Bone marrow (tissue), 2 donors: Measurements from ENCODE around the gene DEFB114.
"Not testable (repeated sequence)": the region's sequence is repeated elsewhere in the genome, so short reads cannot be mapped to it uniquely, and the experiment has no call there.

Experiments used
- DNase-seq, 2 donors: peaks; one replicate each; lab custom pipeline; 2025; lab: John Stamatoyannopoulos, UW

Gene DEFB114, protein sequence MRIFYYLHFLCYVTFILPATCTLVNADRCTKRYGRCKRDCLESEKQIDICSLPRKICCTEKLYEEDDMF

DNA sequence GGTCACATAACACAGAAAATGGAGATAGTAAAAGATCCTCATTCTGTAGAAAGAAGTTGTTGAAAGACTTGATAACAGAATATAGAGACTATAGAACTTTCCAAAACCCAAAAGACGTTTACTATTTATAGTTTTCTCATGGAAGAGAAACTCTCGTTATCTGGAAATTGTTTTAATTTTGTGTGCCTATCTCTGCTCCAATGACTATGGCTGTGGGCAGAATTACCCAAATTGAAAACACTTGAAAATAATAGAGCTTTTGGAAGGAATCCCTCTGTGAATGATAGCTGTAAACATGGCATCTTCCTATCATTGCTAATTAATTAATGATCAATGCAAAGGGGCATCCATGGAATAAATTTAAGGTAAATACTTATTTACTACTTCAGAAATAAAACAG lies at the start of gene DEFB114:
DEFB114 (minus strand) TSS at position 101 of the 400 bp plus-strand sequence; CDS start at position 42, 59 bp downstream.
- no peak for DNase-seq

DNA sequence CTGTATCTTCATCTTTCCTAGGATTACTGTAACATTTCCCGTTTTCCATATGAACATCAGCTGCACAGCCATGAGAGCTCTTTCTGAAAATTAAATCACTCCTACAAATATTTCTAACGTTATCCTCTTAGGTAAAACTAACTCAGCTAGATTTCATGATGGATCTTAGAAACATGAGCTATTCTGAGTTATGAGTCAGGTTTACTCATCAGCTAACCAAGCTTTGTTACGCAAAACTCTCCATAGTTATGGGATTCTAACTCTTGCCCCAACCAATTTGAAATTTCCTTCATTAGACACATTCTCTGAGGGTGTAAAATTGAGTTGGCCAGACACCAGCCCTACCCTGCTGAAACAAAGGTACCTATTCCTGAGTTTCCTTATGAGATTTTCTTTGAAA lies 43.9 kb upstream of the DEFB114 start:
- DNase-seq: no peak

DNA sequence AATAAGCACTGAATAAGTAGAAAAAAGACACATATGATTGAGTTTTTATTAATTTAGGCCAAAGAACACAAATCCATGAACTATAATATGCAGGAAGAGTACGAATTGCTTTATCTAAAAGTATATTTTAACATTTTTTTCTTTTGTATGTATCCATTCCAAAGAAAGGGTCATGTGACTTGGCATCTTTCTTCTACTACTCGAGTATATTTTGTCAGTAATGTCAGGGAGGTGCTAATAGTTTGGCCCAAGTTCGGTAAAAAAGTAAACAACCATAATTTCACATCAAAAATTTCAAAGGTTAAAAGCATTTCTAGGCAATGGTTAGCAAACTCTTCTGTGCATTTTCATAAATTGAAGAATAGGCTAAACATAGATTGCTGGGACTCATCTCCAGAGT lies 39.2 kb upstream of the DEFB114 start:
- DNase-seq: no peak

DNA sequence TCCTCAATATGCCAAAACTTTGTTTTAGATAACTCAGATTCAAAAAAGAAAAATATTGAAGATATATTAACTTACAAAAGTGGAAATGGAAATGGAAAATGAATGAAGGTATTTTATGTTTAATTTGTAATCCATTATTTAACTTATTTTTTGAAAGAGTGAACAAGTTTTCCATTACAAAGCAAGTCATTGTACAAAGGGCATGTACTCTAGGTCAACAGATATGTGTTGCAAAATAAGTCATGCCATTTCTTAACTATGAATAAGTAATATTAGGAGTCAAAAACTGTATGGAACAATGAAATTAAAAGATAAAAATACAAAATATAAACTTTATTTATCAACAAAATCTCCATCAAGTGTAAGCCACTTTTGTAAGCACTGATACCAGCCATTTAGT lies 31.3 kb upstream of the DEFB114 start:
- no peak for DNase-seq

DNA sequence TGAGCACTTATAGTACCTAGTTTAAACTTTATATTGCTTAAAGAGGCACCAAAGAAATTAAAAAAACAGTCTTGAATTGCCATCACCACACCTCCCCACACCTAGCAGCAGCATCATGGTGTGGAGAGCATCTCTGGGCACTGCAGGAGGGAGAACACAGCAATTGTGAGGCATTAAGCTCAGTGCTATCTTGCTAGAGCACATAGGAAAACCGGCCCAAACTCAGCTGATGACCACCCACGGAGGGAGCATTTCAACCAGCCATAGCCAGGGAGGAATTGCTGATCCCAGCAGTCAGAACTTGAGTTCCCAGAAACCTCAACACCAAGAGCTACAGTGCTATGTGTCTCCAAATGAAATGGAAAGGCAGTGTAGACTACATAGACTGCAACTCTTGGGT lies 24.9 kb upstream of the DEFB114 start:
- DNase-seq: no peak

DNA sequence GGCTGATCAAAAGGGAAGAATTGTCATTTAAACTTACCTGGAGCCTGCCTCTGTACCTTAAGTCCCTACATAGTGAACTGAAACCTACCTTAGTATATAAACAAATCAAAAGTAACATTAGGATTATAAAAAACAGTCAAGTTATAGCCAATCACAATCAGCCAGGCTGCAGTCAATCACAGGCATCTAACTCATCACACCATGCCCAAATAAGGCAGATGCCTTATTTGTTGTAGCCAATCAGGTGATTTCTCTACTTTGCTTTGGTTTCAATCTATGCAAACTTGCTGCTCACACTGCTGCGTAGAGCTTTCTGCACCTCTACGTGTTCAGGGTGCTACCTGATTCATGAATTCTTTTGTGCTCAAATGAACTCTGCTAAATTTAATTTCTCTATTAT lies 23.8 kb upstream of the DEFB114 start:
- DNase-seq: no peak

DNA sequence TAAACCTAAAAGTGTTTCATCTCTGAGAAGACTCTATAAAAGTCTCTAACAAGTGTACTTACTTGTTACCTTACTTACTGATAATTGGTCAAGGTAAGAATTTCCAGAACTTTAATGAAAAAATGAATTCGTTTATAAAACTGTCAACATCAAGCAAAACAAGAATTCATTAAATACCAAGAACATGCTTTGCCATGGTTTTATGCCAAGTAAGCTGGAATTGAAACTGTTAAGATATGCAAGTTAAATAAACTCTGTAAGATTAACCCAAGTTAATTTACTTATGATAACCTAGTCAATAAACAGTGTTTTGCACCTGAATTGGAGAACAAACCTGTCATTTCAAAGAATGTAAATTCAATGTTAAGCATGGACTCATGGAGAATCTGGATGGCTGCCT lies 22.6 kb upstream of the DEFB114 start:
- DNase-seq: no peak

DNA sequence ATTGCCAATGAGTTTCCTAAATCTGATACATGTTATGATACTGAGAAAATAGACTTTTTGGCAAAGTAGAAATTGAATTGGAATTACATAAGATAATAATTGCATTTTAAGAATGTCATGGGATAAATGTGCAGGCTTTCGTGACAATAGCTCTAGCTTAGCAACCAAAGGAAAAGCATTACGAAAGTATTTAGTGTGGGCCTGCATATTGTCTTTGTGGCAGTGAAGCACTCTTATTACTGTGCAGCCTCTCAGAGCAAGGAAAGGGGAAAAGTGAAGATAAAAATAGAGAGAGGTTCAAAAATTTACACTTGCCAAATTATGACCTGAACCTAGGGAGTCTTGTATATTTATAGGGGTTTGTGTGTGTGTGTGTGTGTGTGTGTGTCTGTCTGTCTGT lies 18.1 kb upstream of the DEFB114 start:
- no peak for DNase-seq

DNA sequence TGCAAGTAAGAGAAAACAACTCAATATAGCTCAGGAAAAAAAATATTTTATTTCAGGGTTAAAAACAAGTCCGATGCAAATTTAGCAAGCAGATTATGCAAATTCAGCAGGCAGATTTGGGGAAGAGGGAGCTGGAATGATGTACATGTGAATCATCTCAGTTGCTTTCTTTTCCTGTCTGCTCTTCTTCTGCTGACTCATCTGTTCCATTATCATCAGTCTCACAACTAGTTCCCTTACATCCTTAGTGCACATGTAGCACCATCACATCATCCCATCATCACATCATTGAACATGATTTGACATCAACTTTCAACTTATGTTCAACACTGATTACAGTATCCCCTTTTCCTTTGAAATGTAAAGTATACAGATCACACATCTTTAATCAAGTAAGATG lies 16.9 kb upstream of the DEFB114 start:
- no peak for DNase-seq

DNA sequence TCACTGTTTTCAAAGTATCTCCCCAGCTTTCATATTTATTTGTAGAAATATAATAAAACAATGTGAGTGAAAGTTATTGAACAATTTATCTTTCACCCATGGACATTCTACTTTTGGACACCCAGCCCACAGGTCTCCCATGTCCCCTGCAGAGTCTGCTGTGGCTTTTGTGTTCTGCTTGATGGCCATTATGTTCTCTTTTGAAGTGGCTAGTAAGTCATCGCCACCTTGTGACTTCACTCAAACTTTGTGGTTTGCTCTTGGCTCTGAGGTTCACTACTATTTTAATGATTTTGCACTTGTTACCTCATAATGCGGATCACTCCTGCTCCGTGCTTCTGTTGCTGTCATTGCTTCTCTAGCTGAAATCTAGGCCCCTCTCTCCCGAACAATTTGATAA lies 15.6 kb upstream of the DEFB114 start:
- DNase-seq: no peak

DNA sequence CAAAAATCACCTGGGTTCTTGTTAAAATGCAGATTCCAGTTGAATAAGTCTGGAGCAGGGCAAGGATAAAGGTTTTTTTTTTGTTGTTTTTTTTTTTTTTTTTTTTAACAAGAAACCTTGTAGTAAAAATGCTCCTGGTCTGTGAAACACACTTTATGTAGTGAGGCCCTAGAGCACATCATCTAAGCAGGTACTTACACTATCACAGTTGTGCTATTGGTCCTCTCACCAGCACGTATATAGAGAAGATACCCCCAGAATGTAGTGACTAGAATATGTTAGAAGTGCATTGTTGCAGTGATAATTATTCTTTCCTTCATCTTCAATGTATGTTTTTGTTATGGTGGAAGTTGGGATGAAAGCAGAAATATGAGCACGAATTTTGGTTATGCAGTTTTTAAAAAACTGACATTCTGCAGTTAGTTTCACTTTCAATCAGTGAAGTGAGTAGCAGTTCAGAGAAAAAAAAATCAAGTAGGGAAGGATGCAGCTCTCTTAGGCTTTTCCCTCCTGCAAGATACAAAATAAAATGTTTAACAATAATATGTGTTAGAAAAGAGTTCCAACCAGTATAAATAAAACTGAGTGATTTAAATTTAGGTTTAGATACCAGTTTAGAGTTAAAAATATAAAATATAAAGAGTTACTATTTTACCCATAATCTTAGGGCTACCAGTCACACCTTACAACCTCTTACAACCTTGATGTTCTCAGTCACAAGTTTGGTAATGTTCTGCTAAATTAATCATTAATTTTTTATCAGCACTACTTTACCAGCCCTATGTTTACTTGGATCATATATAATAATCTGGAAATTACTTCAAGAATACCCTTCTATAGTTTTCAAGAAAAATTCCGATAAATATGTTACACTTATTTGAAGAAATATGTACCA lies 14.6 kb upstream of the DEFB114 start:
- no peak for DNase-seq

DNA sequence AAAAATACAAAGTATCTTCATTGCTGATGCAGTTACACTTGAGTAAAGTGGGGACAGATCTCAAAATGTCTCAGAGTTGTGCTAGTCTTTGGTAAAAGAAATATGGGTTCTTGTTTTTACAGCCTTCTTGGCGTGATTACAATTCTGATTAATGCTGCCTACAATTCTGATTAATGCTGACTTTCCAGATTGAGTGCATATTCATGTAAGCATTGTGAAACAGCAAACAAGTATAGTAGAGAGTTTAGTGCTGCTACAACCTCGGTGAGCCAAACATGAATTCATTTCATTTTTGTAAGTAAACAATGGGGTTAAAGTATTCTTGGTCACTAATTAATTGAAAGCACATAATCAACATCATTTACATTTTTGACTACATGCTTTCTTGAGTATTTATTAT lies 5.6 kb upstream of the DEFB114 start, which contains the start of gene DEFB113:
DEFB113 (minus strand) TSS at position 21 of the 400 bp plus-strand sequence; CDS start at position 21, 0 bp downstream.
- no peak for DNase-seq

DNA sequence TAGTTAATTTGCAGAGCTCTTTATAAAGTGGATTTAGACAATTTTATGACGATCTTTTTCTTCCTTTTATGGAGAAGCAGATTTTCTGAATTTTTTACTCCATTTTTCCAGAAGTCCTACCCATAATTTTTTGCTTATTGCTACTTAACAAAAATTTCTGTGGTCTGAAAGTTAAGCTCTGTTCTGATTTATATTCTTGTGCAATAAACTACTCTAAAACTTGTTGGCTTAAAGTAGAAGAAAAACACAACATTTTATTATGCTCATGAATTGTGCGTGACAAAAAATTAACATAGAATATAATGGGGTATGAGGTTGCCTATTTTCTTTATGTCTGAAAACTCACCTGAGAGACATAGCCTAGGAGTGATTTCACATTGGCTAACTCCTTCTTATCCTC lies 2.9 kb upstream of the DEFB114 start:
- no peak for DNase-seq

DNA sequence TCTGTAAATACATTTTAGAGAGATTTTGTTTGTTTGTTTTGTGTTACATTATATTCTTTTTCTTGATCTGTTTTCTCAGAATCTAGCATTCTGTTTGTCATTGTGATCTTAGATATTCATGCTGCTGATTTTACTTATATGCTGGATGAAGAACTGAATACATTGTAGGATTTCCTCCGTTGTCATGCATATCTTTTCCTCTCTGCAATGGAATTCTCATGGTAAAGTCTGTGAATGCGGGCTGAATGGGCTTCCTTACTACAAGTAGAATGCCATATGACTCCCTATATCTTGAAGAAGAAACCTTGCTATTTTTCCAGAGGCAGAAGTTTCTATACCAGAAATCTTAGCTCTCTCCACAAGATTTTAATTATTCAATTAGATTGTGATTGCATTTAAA lies 2.4 kb upstream of the DEFB114 start:
- no peak for DNase-seq

DNA sequence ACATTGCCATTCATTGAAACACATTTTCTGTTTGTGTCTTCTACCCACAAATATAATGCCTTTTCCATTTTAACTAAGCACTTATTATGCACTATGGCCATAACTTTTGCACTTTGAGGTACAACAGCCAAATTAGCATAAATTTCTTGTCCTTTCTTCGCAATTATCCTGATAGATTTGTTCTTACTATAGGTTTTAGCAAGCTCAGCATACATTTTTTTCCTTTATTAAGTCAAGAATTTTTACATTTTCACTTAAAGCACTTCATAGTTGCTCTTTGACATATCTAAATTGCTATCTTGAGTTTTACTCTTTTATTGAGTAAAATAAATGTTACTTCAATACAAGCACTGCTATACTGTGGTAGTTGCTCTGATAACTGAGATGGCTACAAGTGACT lies 5.8 kb downstream of the DEFB114 start:
- no peak for DNase-seq

DNA sequence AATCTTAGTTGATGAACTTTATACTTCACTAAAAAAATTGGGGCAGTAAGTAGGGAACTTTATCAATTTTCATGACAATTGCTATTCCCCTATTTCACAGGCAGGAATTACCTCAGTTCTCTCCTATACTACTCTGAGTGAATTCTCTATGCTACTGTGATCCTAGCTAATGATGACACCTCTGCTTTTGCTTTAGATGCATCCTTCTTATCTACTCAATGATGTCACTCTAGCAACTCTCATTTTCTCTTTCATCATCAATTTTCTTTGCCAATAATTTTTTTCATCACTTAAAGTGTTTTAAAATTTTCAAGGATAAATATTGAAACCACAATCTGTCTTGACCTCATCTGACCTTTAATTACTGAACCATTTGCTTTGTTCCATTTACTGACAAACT lies 8.1 kb downstream of the DEFB114 start:
- no peak for DNase-seq

DNA sequence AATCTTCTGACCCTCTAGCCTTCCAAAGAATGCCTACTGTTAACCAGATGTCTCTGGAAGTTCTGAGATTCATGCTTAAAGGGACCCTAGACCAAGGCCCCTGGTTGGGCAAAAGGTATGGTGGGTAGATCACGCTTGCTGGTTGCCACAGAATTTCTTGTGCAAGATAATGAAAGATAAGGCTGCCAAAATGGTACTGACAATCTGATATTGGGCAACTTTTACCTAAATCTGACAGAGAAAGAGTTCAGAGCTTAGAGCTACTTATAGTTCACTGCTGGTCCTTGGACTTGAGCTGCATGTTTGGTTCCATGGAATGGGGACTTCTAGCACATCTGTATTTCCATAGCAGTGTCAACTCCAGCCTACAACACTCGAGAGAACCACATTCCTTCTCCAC lies 12.0 kb downstream of the DEFB114 start:
- no peak for DNase-seq

DNA sequence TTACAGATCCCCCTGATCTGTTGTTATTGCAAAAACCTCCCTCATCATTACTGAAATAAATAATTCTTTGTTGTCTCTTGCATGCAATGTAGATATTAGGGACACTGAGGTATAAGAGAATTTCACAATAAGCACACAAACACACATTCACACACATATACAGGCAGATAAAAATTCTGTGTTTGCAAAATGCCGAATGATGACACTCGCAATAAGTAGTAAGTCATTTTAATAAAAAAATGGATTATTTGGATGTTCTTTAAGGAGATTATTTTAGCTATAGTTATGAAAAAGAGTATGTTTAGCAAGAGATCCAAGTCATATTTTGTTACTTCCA lies 13.6 kb downstream of the DEFB114 start:
- no peak for DNase-seq

DNA sequence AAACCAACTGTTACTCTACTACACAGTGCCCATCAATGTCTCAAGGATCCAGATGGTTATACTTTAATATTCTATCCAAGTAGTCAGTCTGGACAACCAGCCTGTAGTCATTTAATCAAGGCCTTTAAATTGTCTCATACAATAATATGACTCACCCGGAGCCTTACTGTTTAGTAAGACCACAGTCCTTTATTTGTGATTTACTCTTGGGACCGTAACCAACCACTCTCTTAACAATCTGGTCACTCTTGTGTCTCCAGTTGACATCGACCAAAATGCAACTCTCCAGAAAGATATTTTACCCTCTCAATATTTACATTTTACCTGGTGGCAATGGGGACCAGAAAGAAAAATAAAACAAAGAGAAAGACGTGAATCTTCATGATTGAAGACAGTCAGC lies 14.9 kb downstream of the DEFB114 start:
- DNase-seq: no peak

DNA sequence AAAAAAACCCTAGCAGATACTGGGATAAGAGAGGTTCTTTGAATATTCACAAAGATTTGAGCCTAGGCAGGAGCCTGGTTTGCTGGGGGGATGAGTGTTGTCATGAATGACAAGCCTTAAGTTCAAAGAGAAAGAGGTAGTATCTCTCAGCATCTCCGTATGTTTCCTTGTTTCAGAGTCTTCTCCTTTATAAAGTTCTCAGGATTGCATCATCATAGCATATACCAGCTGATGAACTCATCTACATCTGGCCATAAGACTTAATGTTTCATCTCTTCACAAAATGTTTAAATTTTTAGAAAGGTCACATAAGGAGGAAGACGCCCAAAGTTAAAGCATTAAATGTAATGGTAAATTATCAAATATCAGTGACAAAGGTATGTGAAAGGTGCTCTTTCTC lies 17.1 kb downstream of the DEFB114 start:
- no peak for DNase-seq

DNA sequence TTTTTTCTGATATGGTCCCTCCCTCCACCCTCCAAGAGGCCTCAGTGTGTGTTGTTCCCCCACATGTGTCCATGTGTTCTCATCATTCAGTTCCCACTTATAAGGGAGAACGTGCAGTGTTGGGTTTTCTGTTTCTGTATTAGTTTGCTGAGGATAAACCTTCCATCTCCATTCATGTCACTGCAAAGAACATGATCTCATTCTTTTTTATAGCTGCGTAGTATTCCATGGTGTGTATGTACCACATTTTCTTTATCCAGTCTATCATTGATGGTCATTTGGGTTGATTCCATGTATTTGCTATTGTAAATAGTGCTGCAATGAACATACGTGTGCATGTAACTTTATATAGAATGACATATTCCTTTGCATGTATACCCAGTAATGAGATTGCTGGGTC lies 19.9 kb downstream of the DEFB114 start:
- DNase-seq: not testable (repeated sequence)

DNA sequence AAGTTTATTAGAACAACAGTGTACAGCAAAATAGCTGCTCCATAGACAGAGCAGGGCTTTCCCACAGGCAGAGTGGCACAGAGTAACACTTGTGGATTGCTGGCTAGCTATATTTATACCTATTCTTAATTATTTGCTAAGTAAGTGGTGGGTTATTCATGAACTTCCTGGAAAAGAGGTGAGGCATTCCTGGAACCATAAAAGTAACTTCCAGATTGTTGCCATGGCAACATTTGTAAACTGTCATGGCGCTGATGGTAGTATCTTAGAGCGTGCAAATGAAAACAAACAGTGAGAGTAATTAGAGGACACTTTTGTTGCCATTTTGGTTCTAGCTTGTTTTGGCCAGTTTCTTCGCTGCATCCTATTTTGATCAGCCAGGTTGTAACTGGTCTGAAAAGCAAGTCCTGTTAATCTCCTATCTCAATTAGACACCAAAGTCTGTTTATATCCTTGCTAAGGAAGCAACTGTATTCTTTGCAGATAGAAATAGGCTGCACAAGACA lies 23.9 kb downstream of the DEFB114 start:
- DNase-seq: no peak

DNA sequence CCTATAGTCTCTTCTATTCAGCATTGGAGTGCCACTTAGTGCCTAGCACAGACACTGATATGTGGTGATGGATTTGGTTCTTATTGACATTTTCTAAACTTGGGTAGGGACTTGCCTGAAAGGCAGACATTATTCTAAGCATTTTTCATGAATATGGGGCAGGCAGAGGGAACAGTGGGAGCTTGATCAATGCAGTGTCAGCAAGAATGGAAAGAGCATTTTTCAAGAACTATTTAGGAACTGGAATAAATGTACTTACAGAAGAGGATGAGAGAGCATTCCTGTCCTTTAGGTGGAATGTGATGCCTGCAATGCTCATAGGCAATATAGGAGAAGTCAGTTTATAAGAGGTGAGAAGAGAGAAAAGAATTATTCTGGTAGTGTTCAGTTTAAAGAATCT lies 26.2 kb downstream of the DEFB114 start:
- no peak for DNase-seq

DNA sequence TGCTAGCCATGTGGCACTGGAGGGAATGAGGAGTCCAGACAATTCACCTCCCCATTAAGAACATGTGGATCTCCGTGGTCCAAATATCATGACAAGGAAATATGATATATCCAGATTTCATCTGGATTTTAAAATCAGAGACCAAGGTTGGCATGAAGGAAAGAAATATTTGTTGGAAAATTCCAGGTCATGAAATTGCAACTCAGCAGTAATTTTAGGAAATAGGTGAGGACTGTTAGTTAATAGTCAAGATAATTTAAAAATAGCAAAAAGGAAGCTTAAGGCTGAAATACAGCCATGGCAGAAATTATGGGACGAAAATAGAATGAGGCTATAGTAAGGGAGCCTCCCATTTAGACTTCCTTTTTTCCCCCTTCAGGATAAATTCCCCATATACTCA lies 26.9 kb downstream of the DEFB114 start:
- DNase-seq: no peak
